OCI-LY7 (cell line): ENCODE measurements around the gene VEGFC. TPM values are rescaled to one million over a fixed set of nuclear protein-coding genes. Genes with fewer than 3 reads are reported as not detected.

Experiments used
- BruUV-seq: library from RNA; stranded (reverse); fragments of 400-500 nt; replicated peaks from 2 replicates; lab custom pipeline; 2021; lab: Mats Ljungman, UMichigan
- CTCF ChIA-PET: fragments of 300-600 bp; sonication (Branson Sonifier 250); formaldehyde crosslinking; loops from one replicate; lab custom pipeline; 2022; ENCODE audit warnings: antibody characterized with exemption; ENCODE audit not compliant: unreplicated experiment; lab: Charles Lee
- POLR2A ChIA-PET: fragments of 300-600 bp; sonication (Branson Sonifier 250); formaldehyde crosslinking; loops from one replicate; lab custom pipeline; 2022; ENCODE audit warnings: antibody characterized with exemption; lab: Charles Lee
- DNase-seq: peaks from one replicate; pipeline ENCODE4 v3.0.0-alpha.2; 2015; ENCODE audit warnings: low spot score
- H2AFZ ChIP-seq: fragments of 200-600 bp; sonication (generic), shearing (Covaris generic); 2 replicates; pipeline ENCODE4 v1.6.1; 2014; ENCODE audit warnings: mild to moderate bottlenecking, antibody characterized with exemption, low read length, moderate library complexity
- H3K27ac ChIP-seq: fragments of 200-600 bp; sonication (generic); 2 replicates; pipeline ENCODE4 v1.5.1; 2014; ENCODE audit warnings: mixed run types, low read depth, mild to moderate bottlenecking, moderate library complexity, low read length, inconsistent platforms; ENCODE audit not compliant: poor library complexity, severe bottlenecking
- H3K36me3 ChIP-seq: fragments of 200-600 bp; sonication (generic); 2 replicates; pipeline ENCODE4 v1.6.1; 2014; ENCODE audit warnings: mild to moderate bottlenecking, antibody characterized with exemption, low read length, moderate library complexity, mixed read lengths; ENCODE audit not compliant: insufficient read depth
- H3K4me1 ChIP-seq: fragments of 200-600 bp; sonication (generic); 2 replicates; pipeline ENCODE4 v1.5.1; 2014; ENCODE audit warnings: mild to moderate bottlenecking, low read length; ENCODE audit not compliant: insufficient read depth, poor library complexity, severe bottlenecking
- H3K4me2 ChIP-seq: fragments of 200-600 bp; sonication (generic); 2 replicates; pipeline ENCODE4 v1.6.1; 2014; ENCODE audit warnings: mild to moderate bottlenecking, low read length
- H3K4me3 ChIP-seq: fragments of 200-600 bp; sonication (generic); 2 replicates; pipeline ENCODE4 v1.5.1; 2014; ENCODE audit warnings: mild to moderate bottlenecking, low read depth, low read length; ENCODE audit not compliant: poor library complexity, severe bottlenecking
- H3K79me2 ChIP-seq: fragments of 200-600 bp; sonication (generic); 2 replicates; pipeline ENCODE4 v1.6.1; 2016; ENCODE audit warnings: low read depth, mild to moderate bottlenecking, low read length, moderate library complexity, mixed read lengths; ENCODE audit not compliant: insufficient read depth
- H3K9me2 ChIP-seq: fragments of 200-600 bp; sonication (generic); 2 replicates; pipeline ENCODE4 v1.6.1; 2016; ENCODE audit warnings: mild to moderate bottlenecking, low read length, mixed read lengths; ENCODE audit not compliant: insufficient read depth
- H3K9me3 ChIP-seq: fragments of 200-600 bp; sonication (generic); 2 replicates; pipeline ENCODE4 v1.6.1; 2014; ENCODE audit warnings: mild to moderate bottlenecking, mixed run types, low read length, mixed read lengths
- H4K20me1 ChIP-seq: fragments of 200-600 bp; sonication (generic); 2 replicates; pipeline ENCODE4 v1.6.1; 2014; ENCODE audit warnings: mild to moderate bottlenecking, antibody characterized with exemption, low read length, moderate library complexity, mixed read lengths; ENCODE audit not compliant: insufficient read depth
- EZH2phosphoT487 ChIP-seq: fragments of 200-600 bp; sonication (generic); IDR thresholded peaks from 2 replicates; pipeline ENCODE4 v1.6.1; 2018; ENCODE audit warnings: low read depth, borderline replicate concordance, mild to moderate bottlenecking, mixed run types, antibody characterized with exemption, low read length, moderate library complexity, mixed read lengths
- intact Hi-C: fragments of 100-400 bp; cut with micrococcal nuclease; formaldehyde crosslinking; loops from one replicate; pipeline ENCODE4 v1.10.0; 2022; ENCODE audit not compliant: unreplicated experiment
- total RNA-seq, 2 experiments: library from RNA; depleted of rRNA in 1 of 2; stranded (reverse); fragments of >200 nt in 1 of 2; shearing (Covaris generic) in 1 of 2; gene quantifications; 2 replicates each; pipeline ENCODE4 v1.2.3, GENCODE V29; 2014 to 2022
- TF ChIP-seq, protein P1 (sequence below): fragments of 200-600 bp; sonication (generic); conservative IDR thresholded peaks from 2 replicates; pipeline ENCODE4 v1.5.1; 2014; ENCODE audit warnings: mild to moderate bottlenecking, antibody characterized with exemption, low read length, moderate library complexity, mixed read lengths

VEGFC gene
- total RNA-seq, 2 experiments from 2014 or later, result not detected

- no peaks in the 10 kb centered on the region for H4K20me1 ChIP-seq
- H3K4me3 ChIP-seq, result no peak overlapping the region
- DNase-seq, result no peak
- intact Hi-C loops, result no loop called here
- TF ChIP-seq, protein P1, sequence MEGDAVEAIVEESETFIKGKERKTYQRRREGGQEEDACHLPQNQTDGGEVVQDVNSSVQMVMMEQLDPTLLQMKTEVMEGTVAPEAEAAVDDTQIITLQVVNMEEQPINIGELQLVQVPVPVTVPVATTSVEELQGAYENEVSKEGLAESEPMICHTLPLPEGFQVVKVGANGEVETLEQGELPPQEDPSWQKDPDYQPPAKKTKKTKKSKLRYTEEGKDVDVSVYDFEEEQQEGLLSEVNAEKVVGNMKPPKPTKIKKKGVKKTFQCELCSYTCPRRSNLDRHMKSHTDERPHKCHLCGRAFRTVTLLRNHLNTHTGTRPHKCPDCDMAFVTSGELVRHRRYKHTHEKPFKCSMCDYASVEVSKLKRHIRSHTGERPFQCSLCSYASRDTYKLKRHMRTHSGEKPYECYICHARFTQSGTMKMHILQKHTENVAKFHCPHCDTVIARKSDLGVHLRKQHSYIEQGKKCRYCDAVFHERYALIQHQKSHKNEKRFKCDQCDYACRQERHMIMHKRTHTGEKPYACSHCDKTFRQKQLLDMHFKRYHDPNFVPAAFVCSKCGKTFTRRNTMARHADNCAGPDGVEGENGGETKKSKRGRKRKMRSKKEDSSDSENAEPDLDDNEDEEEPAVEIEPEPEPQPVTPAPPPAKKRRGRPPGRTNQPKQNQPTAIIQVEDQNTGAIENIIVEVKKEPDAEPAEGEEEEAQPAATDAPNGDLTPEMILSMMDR, result no peak
- no peak for TF ChIP-seq EZH2phosphoT487
- H3K79me2 ChIP-seq, result no peaks in the 10 kb centered on the region
- H3K27ac ChIP-seq, result no peak overlapping the region
- CTCF ChIA-PET, result no interaction called here
- no peaks in the 10 kb centered on the region for H3K36me3 ChIP-seq
- no TSS peak for BruUV-seq
- no peaks in the 10 kb centered on the region for H3K9me3 ChIP-seq
- no peaks in the 10 kb centered on the region for H3K4me1 ChIP-seq
- POLR2A ChIA-PET, result interaction anchor here (0.6 to 1.3 kb wide), 4 partner anchors 16 to 1366 kb away, joined by 3 to 8 read pairs (median 4); no protein-coding TSS in a partner anchor
- H2AFZ ChIP-seq, result no peak overlapping the region
- H3K9me2 ChIP-seq, result no peaks in the 10 kb centered on the region
- H3K4me2 ChIP-seq, result no peak overlapping the region
These were observed 25.5 kb downstream of the VEGFC start for GRCh38 chr4:176767183-176767582.

GRCh38 chr4:176762661-176763308 lies 29.9 kb downstream of the VEGFC start:
- Histone ChIP-seq H3K9me2 (no peaks in the 10 kb centered on the region), H3K79me2 (no peaks in the 10 kb centered on the region), H3K4me2 (no peak overlapping the region), H2AFZ (no peak overlapping the region), H3K27ac (no peak overlapping the region), H4K20me1 (no peaks in the 10 kb centered on the region), H3K9me3 (no peaks in the 10 kb centered on the region), H3K36me3 (no peaks in the 10 kb centered on the region), H3K4me3 (no peak overlapping the region), H3K4me1 (no peaks in the 10 kb centered on the region)
- DNase-seq, result no peak
- BruUV-seq, result no TSS peak
- TF ChIP-seq, protein P1, result no peak
- no peak for TF ChIP-seq EZH2phosphoT487
- intact Hi-C loops, result no loop called here
- ChIA-PET POLR2A (no interaction called here), CTCF (no interaction called here)

GRCh38 chr4:176761872-176762271 lies 30.9 kb downstream of the VEGFC start:
- no peaks in the 10 kb centered on the region for H3K36me3 ChIP-seq
- POLR2A ChIA-PET, result no interaction called here
- no peaks in the 10 kb centered on the region for H3K9me3 ChIP-seq
- DNase-seq, result no peak
- H2AFZ ChIP-seq, result no peak overlapping the region
- no peak overlapping the region for H3K27ac ChIP-seq
- no peaks in the 10 kb centered on the region for H3K79me2 ChIP-seq
- H4K20me1 ChIP-seq, result no peaks in the 10 kb centered on the region
- H3K4me2 ChIP-seq, result no peak overlapping the region
- no TSS peak for BruUV-seq
- TF ChIP-seq, protein P1, result no peak
- TF ChIP-seq EZH2phosphoT487, result no peak
- no peak overlapping the region for H3K4me3 ChIP-seq
- no peaks in the 10 kb centered on the region for H3K9me2 ChIP-seq
- H3K4me1 ChIP-seq, result no peaks in the 10 kb centered on the region
- CTCF ChIA-PET, result no interaction called here
- intact Hi-C loops, result no loop called here
